DOHH2 (cell line): Measurements from ENCODE around the gene TLE2.

Source experiments
- H3F3A ChIP-seq: fragments of 200-600 bp; sonication (generic), shearing (Covaris generic); 2 replicates; pipeline ENCODE4 v1.6.0; 2016; ENCODE audit warnings: antibody characterized with exemption, mild to moderate bottlenecking; ENCODE audit not compliant: control insufficient read depth, insufficient read depth
- H3K27ac ChIP-seq: fragments of 200-600 bp; sonication (generic); 2 replicates; pipeline ENCODE4 v1.5.1; 2014; ENCODE audit warnings: low read depth, mild to moderate bottlenecking, low read length, moderate library complexity
- H3K27me3 ChIP-seq: fragments of 200-600 bp; sonication (generic); 2 replicates; pipeline ENCODE4 v1.6.1; 2014; ENCODE audit warnings: mild to moderate bottlenecking, low read length, mixed read lengths; ENCODE audit not compliant: control insufficient read depth
- H3K36me3 ChIP-seq: fragments of 200-600 bp; sonication (generic); 2 replicates; pipeline ENCODE4 v1.6.1; 2014; ENCODE audit warnings: mild to moderate bottlenecking, low read length, moderate library complexity, mixed read lengths; ENCODE audit not compliant: control insufficient read depth
- H3K4me1 ChIP-seq: fragments of 200-600 bp; sonication (generic); 2 replicates; pipeline ENCODE4 v1.6.1; 2014; ENCODE audit warnings: mild to moderate bottlenecking, low read length, mixed read lengths; ENCODE audit not compliant: control insufficient read depth
- H3K4me2 ChIP-seq: fragments of 200-600 bp; sonication (generic); 2 replicates; pipeline ENCODE4 v1.6.0; 2014; ENCODE audit warnings: mild to moderate bottlenecking, low read length, moderate library complexity
- H3K4me3 ChIP-seq: fragments of 200-600 bp; sonication (generic); 2 replicates; pipeline ENCODE4 v1.5.1; 2014; ENCODE audit warnings: mild to moderate bottlenecking, low read length, mixed read lengths
- H3K79me2 ChIP-seq: fragments of 200-600 bp; sonication (generic); 2 replicates; pipeline ENCODE4 v1.6.1; 2014; ENCODE audit warnings: mild to moderate bottlenecking, low read length, mixed read lengths; ENCODE audit not compliant: control insufficient read depth
- H3K9me2 ChIP-seq: fragments of 200-600 bp; sonication (generic); replicated peaks from 2 replicates; pipeline ENCODE4 v1.6.1; 2014; ENCODE audit warnings: mild to moderate bottlenecking, low read length, mixed read lengths; ENCODE audit not compliant: control insufficient read depth
- H3K9me3 ChIP-seq: fragments of 200-600 bp; sonication (generic); 2 replicates; pipeline ENCODE4 v1.6.1; 2014; ENCODE audit warnings: antibody characterized with exemption, low read length, mixed read lengths; ENCODE audit not compliant: control insufficient read depth, insufficient read depth
- H4K20me1 ChIP-seq: fragments of 200-600 bp; sonication (generic); 2 replicates; pipeline ENCODE4 v1.6.0; 2014; ENCODE audit warnings: low read depth, mild to moderate bottlenecking, antibody characterized with exemption, low read length, moderate library complexity; ENCODE audit not compliant: control insufficient read depth, insufficient read depth
- EZH2phosphoT487 ChIP-seq: fragments of 200-600 bp; sonication (generic); IDR thresholded peaks from 2 replicates; pipeline ENCODE4 v1.6.1; 2017; ENCODE audit warnings: borderline replicate concordance, mild to moderate bottlenecking, antibody characterized with exemption, low read length, moderate library complexity, mixed read lengths
- TF ChIP-seq, protein P1 (sequence below): fragments of 200-600 bp; sonication (generic); IDR thresholded peaks from one replicate; pipeline ENCODE4 v1.5.1; 2014; ENCODE audit warnings: antibody characterized with exemption, mild to moderate bottlenecking, low read depth, low read length; ENCODE audit not compliant: poor library complexity, severe bottlenecking

Gene TLE2

DNA sequence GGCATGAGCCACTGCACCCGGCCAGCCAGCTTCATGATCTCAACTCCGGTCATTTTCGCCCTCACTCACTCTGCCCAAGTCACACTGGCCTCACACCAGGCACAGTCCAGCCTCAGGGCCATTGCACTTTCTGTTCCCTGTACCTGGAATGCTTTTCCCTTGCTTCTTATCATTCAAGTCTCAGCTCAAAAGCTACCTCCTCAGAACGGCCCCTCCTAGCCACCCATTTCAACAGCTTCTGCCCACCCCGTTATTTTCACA, 2.5 kb upstream of the TLE2 start:
- Histone ChIP-seq H3K4me1 (peaks cover 20% of the 10 kb centered on the region), H3K79me2 (no peaks in the 10 kb centered on the region), H3K9me3 (no peaks in the 10 kb centered on the region), H3K4me2 (no peak overlapping the region), H3K36me3 (no peaks in the 10 kb centered on the region), H3K27me3 (peaks cover 67% of the 10 kb centered on the region), H4K20me1 (0 out of 2 replicates have a peak, but pooled peaks cover 4% of the 10 kb centered on the region), H3F3A (no peaks in the 10 kb centered on the region; the same call in 1 of the 2 replicates), H3K4me3 (no peak overlapping the region), H3K9me2 (no peaks in the 10 kb centered on the region), H3K27ac (no peak overlapping the region)
- TF ChIP-seq, protein P1, sequence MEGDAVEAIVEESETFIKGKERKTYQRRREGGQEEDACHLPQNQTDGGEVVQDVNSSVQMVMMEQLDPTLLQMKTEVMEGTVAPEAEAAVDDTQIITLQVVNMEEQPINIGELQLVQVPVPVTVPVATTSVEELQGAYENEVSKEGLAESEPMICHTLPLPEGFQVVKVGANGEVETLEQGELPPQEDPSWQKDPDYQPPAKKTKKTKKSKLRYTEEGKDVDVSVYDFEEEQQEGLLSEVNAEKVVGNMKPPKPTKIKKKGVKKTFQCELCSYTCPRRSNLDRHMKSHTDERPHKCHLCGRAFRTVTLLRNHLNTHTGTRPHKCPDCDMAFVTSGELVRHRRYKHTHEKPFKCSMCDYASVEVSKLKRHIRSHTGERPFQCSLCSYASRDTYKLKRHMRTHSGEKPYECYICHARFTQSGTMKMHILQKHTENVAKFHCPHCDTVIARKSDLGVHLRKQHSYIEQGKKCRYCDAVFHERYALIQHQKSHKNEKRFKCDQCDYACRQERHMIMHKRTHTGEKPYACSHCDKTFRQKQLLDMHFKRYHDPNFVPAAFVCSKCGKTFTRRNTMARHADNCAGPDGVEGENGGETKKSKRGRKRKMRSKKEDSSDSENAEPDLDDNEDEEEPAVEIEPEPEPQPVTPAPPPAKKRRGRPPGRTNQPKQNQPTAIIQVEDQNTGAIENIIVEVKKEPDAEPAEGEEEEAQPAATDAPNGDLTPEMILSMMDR = no peak
- no peak for TF ChIP-seq EZH2phosphoT487

DNA sequence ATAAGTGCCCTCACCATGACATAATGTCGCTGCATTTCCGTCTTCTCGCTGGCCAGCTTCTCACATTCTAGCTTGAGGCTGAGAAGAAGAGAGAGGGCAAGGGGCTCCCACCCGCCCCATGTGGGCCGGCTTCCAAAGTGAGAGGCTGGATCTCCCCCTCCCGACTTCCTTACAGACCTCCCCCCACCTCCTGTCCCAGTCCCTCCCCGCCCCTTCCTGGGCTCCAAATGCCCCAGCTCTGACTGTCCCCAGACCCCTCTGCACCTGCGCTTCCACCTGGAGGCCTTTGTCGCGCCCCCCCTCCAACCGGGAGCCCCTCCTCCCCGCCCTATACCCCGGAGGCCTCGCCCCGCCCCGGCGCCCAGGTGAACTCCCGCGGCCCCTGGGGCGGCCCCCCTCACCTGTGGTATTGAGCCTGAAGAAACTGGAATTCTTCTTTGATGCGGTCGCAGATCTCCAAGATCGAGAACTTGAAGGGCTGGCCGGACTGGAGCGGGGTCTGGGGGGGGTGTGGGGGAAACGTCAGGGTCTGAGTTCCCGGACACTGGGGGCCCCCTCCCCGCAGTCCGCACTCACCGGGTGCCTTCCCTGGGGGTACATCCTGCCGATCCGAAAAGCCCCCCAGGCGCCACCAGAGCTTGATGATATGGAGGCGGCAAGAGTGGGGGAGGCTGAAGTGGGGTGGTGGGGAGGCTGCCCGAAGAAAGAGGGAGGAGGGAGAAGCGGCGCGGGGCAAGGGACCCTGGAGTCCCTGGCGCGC, 595 bp downstream of the TLE2 start:
- Histone ChIP-seq H3K27me3 (peaks cover 75% of the 10 kb centered on the region), H3K4me2 (peak overlapping the region; percentile 65), H3K27ac (no peak overlapping the region)

GRCh38 chr19:3027981-3028304, 1.1 kb downstream of the TLE2 start:
- peaks cover 19% of the 10 kb centered on the region for H3K4me1 ChIP-seq
- H3K9me2 ChIP-seq = no peaks in the 10 kb centered on the region
- TF ChIP-seq, protein P1 = no peak
- H3K4me2 ChIP-seq = no peak overlapping the region
- no peaks in the 10 kb centered on the region for H3K36me3 ChIP-seq
- no peaks in the 10 kb centered on the region for H3K9me3 ChIP-seq
- H3K27me3 ChIP-seq = peaks cover 75% of the 10 kb centered on the region
- no peak overlapping the region for H3K27ac ChIP-seq
- H3K79me2 ChIP-seq = no peaks in the 10 kb centered on the region
- H4K20me1 ChIP-seq = 0 out of 2 replicates have a peak, but pooled peaks cover 4% of the 10 kb centered on the region
- H3K4me3 ChIP-seq = no peak overlapping the region
- H3F3A ChIP-seq = no peaks in the 10 kb centered on the region; the same call in 1 of the 2 replicates

More for the DNA sequence above, 595 bp downstream of the TLE2 start:
- peak overlapping the region; percentile 54 for H3K4me3 ChIP-seq
- H3K79me2 ChIP-seq = no peaks in the 10 kb centered on the region
- no peaks in the 10 kb centered on the region for H3K9me3 ChIP-seq
- H3K9me2 ChIP-seq = no peaks in the 10 kb centered on the region
- no peaks in the 10 kb centered on the region; the same call in 1 of the 2 replicates for H3F3A ChIP-seq
- 0 out of 2 replicates have a peak, but pooled peaks cover 4% of the 10 kb centered on the region for H4K20me1 ChIP-seq
- TF ChIP-seq EZH2phosphoT487 = peak; percentile 92; the same call in 1 of the 2 replicates
- TF ChIP-seq, protein P1 = no peak
- H3K4me1 ChIP-seq = peaks cover 19% of the 10 kb centered on the region
- no peaks in the 10 kb centered on the region for H3K36me3 ChIP-seq
